Measurements from ENCODE around the gene NOS2. TPM values are rescaled to one million over a fixed set of nuclear protein-coding genes. Genes with fewer than 3 reads are reported as not detected.

Gene NOS2
- total RNA-seq, 6 donors from 2014 or later = 0.29 to 1.7 (median 0.78) TPM; not detected in 1

DNA sequence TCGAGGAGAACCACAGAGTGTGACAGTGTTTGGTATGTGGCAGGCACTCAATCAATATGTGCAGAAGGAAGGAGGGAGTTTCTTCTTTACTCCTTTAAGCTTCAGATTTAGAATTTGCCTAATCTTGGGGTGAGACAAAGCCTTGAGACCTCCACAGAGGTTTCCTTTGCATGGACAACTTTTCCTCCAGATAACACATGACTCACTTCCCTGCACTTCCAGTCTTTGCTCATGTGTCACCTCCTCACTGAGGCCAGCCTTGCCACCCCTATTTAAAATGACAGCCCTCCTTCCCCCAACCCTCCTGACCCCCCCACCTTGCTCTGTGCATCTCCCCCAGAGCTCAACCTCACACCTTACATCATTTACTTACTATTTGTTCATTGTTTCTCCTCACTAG, 17.4 kb upstream of the NOS2 start:
- Histone ChIP-seq H3K4me3 (no peak overlapping the region), H3K27ac (no peak overlapping the region), H3K27me3 (no peaks in the 10 kb centered on the region), H3K4me1 (no peaks in the 10 kb centered on the region), H3K36me3 (no peaks in the 10 kb centered on the region), H3K9me3 (peaks cover 0 to 8% (median 0%) of the 10 kb centered on the region in 4 donors)
- 30 to 47% methylated on average over 1 of the region's 1 CpG for WGBS, 2 donors
- TF ChIP-seq, protein P1, sequence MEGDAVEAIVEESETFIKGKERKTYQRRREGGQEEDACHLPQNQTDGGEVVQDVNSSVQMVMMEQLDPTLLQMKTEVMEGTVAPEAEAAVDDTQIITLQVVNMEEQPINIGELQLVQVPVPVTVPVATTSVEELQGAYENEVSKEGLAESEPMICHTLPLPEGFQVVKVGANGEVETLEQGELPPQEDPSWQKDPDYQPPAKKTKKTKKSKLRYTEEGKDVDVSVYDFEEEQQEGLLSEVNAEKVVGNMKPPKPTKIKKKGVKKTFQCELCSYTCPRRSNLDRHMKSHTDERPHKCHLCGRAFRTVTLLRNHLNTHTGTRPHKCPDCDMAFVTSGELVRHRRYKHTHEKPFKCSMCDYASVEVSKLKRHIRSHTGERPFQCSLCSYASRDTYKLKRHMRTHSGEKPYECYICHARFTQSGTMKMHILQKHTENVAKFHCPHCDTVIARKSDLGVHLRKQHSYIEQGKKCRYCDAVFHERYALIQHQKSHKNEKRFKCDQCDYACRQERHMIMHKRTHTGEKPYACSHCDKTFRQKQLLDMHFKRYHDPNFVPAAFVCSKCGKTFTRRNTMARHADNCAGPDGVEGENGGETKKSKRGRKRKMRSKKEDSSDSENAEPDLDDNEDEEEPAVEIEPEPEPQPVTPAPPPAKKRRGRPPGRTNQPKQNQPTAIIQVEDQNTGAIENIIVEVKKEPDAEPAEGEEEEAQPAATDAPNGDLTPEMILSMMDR (IDR thresholded peaks at IDR 0.05) = no peak
- TF ChIP-seq POLR2A (IDR thresholded peaks at IDR 0.05) (no peak), POLR2AphosphoS5 (IDR thresholded peaks at IDR 0.05) (no peak), EP300 (IDR thresholded peaks at IDR 0.05) (no peak)
- no peak for ATAC-seq (ENCODE audit: low FRiP score in 2 of 2)
- no peak for DNase-seq

DNA sequence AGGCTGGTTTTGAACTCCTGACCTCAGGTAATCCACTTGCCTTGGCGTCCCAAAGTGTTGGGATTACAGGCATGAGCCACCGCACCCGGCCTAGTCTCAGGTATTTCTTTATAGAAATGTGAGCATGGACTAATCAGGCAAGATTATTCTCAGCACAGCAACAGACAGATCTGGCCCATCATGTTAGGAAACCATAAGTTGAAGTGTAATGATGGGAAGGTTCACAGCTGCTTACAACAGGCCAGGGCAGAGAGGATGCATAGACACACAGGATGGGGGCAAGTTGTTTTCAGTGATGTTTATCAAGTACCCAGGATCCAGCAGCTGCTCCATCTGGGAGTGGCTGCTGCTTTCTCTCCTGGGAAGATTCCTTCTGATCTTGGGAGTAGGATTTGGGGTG, 16.6 kb upstream of the NOS2 start:
- peaks cover 0 to 8% (median 0%) of the 10 kb centered on the region in 4 donors for H3K9me3 ChIP-seq
- TF ChIP-seq POLR2A (IDR thresholded peaks at IDR 0.05) = no peak
- no peak for TF ChIP-seq POLR2AphosphoS5 (IDR thresholded peaks at IDR 0.05)
- TF ChIP-seq, protein P1 (IDR thresholded peaks at IDR 0.05) = no peak
- TF ChIP-seq EP300 (IDR thresholded peaks at IDR 0.05) = no peak
- no peak for ATAC-seq (ENCODE audit: low FRiP score in 2 of 2)
- no peaks in the 10 kb centered on the region for H3K27me3 ChIP-seq
- H3K4me3 ChIP-seq = no peak overlapping the region
- DNase-seq = no peak
- H3K36me3 ChIP-seq = no peaks in the 10 kb centered on the region
- H3K27ac ChIP-seq = no peak overlapping the region
- no peaks in the 10 kb centered on the region for H3K4me1 ChIP-seq
- WGBS, 2 donors = 93 to 98% methylated on average over 3 of the region's 3 CpGs

DNA sequence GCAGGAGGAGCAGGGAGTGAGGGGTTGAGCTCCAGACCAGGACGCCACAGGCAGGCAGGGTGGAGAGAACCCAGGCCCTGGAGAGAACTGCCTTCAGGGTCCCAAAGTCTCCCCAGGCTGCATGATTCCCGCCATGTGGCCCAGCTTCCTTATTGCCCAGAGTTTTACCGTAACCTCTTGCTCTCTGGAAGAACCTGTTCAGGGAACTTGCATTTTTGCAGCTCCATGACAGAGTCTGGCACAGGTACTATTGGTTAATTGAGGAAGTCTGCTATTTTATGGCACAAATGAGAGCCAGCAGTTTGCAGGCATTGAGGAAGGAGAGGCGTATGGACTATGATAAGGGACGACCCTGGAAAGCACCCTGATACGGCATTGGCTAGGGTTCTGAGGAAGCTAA, 11.6 kb upstream of the NOS2 start:
- no peak for TF ChIP-seq POLR2AphosphoS5 (IDR thresholded peaks at IDR 0.05)
- TF ChIP-seq, protein P1 (IDR thresholded peaks at IDR 0.05) = no peak
- DNase-seq (no peak), ATAC-seq (ENCODE audit: low FRiP score in 2 of 2) (no peak)
- WGBS, 2 donors = 83 to 84% methylated on average over 5 to 6 of the region's 6 CpGs
- Histone ChIP-seq H3K27me3 (no peaks in the 10 kb centered on the region), H3K36me3 (no peaks in the 10 kb centered on the region), H3K27ac (no peak overlapping the region), H3K4me1 (peaks cover 0 to 11% (median 5%) of the 10 kb centered on the region in 4 donors), H3K9me3 (no peaks in the 10 kb centered on the region), H3K4me3 (no peak overlapping the region)

DNA sequence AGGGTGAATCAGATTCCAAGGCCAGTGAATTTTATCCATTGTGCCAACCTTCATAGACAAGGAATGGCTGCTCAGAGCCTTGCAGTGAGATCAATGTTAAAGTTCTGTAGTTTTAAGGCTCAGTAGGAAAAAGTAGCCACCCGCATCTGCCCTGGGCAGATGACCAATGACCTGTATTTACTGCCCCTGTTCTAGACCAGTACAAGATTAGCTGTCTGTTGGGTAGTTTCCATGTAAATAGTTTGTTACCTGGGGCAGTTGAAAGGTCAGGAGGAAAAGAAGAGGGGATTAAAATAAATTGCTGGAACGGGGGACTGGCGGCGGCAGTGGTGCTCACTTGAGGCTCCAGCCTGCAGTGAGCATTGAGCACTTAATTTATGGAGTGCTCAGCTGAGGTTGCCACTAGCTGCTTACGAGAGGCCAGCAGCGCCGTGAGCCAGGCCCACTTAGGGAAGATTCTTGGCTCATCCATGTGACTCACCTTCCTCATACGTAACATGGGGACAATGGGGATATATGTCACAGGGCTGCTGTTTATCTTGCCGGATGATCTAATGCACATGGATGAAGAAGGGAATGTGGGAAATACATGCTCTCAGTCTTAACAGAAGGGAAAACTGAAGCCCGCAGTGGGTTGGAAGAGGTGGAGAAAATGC, 10.7 kb upstream of the NOS2 start:
- Histone ChIP-seq H3K4me3 (no peak overlapping the region), H3K36me3 (no peaks in the 10 kb centered on the region), H3K27me3 (no peaks in the 10 kb centered on the region), H3K27ac (no peak overlapping the region), H3K9me3 (no peaks in the 10 kb centered on the region), H3K4me1 (peaks cover 0 to 13% (median 6%) of the 10 kb centered on the region in 4 donors)
- DNase-seq (peak in 1 of 2 donors; percentile 14), ATAC-seq (ENCODE audit: low FRiP score in 2 of 2) (no peak)
- TF ChIP-seq POLR2A (IDR thresholded peaks at IDR 0.05) = no peak
- TF ChIP-seq EP300 (IDR thresholded peaks at IDR 0.05) = no peak
- TF ChIP-seq, protein P1 (IDR thresholded peaks at IDR 0.05) = no peak
- no peak for TF ChIP-seq POLR2AphosphoS5 (IDR thresholded peaks at IDR 0.05)
- WGBS, 2 donors = 76 to 82% methylated on average over 10 of the region's 10 CpGs

Measured in upper lobe of left lung (tissue), 6 donors.